ENCODE results near the gene DIAPH3.

Gene DIAPH3

DNA sequence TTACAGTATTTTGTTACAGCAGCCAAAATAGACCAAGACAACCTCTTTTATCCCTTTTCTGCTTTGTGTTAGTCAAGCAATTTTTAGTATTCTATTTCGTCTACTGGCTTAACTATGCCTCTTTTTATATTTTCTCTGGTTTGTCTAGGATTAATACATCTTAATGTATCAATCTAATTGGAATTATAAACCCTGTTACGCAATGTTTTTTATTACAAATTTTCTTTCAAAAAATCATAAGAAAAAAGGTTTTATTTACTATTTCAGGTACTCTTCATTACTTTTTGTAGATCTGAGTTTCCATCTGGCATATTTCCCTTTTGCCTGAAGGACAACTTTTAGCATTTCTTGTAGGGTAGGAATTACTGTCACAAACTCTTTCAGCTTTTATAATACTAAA, 275.3 kb downstream of the DIAPH3 start:
- no peaks in the 10 kb centered on the region for H3K36me3 ChIP-seq (ENCODE audit: control insufficient read depth in 2 of 2, insufficient read depth in 1 of 2, low read length in 2 of 2)
- no peaks in the 10 kb centered on the region for H3K9me3 ChIP-seq (ENCODE audit: control insufficient read depth, insufficient read depth, low read depth, low read length)
- TF ChIP-seq HOXD13 (CRISPR knock-in tag; IDR thresholded peaks at IDR 0.05; ENCODE audit: borderline replicate concordance) (no peak), FEZF1 (tag by site-specific recombination; IDR thresholded peaks at IDR 0.05) (no peak), ZNF529 (tag by site-specific recombination; IDR thresholded peaks at IDR 0.05; ENCODE audit: insufficient replicate concordance) (no peak), ZNF335 (tag by site-specific recombination; conservative IDR thresholded peaks at IDR 0.05) (no peak), ZNF48 (tag by site-specific recombination; IDR thresholded peaks at IDR 0.05) (no peak), ZNF394 (tag by site-specific recombination; IDR thresholded peaks at IDR 0.05; ENCODE audit: borderline replicate concordance) (no peak), ZNF239 (tag by site-specific recombination; IDR thresholded peaks at IDR 0.05) (no peak), TCF7L2 (IDR thresholded peaks at IDR 0.05; ENCODE audit: borderline replicate concordance, low read depth, low read length) (no peak), ZNF266 (tag by site-specific recombination; IDR thresholded peaks at IDR 0.05; ENCODE audit: low read depth) (no peak), ZBTB48 (tag by site-specific recombination; IDR thresholded peaks at IDR 0.05) (no peak), SP2 (tag by site-specific recombination; IDR thresholded peaks at IDR 0.05) (no peak), SCRT2 (tag by site-specific recombination; IDR thresholded peaks at IDR 0.05) (no peak)
- TF ChIP-seq, protein P1, sequence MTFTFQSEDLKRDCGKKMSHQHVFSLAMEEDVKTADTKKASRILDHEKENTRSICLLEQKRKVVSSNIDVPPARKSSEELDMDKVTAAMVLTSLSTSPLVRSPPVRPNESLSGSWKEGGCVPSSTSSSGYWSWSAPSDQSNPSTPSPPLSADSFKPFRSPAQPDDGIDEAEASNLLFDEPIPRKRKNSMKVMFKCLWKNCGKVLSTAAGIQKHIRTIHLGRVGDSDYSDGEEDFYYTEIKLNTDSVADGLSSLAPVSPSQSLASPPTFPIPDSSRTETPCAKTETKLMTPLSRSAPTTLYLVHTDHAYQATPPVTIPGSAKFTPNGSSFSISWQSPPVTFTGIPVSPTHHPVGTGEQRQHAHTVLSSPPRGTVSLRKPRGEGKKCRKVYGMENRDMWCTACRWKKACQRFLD (tag by site-specific recombination; IDR thresholded peaks at IDR 0.05): no peak
- TF ChIP-seq, protein P2, sequence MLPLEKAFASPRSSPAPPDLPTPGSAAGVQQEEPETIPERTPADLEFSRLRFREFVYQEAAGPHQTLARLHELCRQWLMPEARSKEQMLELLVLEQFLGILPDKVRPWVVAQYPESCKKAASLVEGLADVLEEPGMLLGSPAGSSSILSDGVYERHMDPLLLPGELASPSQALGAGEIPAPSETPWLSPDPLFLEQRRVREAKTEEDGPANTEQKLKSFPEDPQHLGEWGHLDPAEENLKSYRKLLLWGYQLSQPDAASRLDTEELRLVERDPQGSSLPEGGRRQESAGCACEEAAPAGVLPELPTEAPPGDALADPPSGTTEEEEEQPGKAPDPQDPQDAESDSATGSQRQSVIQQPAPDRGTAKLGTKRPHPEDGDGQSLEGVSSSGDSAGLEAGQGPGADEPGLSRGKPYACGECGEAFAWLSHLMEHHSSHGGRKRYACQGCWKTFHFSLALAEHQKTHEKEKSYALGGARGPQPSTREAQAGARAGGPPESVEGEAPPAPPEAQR (tag by site-specific recombination; IDR thresholded peaks at IDR 0.05): no peak
- no peak overlapping the region for H3K4me3 ChIP-seq (ENCODE audit: low read depth, low read length)
- H3K27ac ChIP-seq (ENCODE audit: extremely low read depth, low read depth, low read length): no peak overlapping the region
- CTCF ChIA-PET: no interaction called here
- POLR2A ChIA-PET: no interaction called here
- H3K4me1 ChIP-seq (ENCODE audit: control insufficient read depth, insufficient read depth, low read length): no peaks in the 10 kb centered on the region

DNA sequence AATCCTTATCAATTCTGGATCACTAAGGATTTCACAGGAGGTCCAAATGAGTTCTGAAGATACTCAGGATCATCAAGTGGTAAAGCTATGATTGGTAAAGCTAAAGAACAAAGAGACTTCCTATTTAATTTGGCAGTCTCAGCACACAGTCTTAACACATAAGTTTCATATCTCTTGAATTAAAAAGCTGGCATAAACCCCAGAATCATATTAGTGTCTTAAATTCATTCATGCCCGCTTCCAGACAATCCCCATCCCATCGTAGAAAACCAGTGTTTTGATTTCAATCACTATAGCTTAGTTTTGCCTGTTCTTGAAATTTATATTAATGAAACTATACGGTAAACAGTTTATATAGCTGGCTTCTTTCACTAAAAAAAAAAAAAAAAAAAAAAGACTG, 278.7 kb downstream of the DIAPH3 start:
- ChIA-PET POLR2A (no interaction called here), CTCF (no interaction called here)

More for the DNA sequence above, 278.7 kb downstream of the DIAPH3 start:
- Histone ChIP-seq H3K27ac (ENCODE audit: extremely low read depth, low read depth, low read length) (no peak overlapping the region), H3K4me3 (ENCODE audit: low read depth, low read length) (no peak overlapping the region), H3K9me3 (ENCODE audit: control insufficient read depth, insufficient read depth, low read depth, low read length) (no peaks in the 10 kb centered on the region), H3K4me1 (ENCODE audit: control insufficient read depth, insufficient read depth, low read length) (no peaks in the 10 kb centered on the region), H3K36me3 (ENCODE audit: control insufficient read depth in 2 of 2, insufficient read depth in 1 of 2, low read length in 2 of 2) (no peaks in the 10 kb centered on the region)
- TF ChIP-seq ZNF785 (tag by site-specific recombination; IDR thresholded peaks at IDR 0.05): no peak
- TF ChIP-seq ZNF48 (tag by site-specific recombination; IDR thresholded peaks at IDR 0.05): no peak
- no peak for TF ChIP-seq YY1 (tag by site-specific recombination; IDR thresholded peaks at IDR 0.05)
- TF ChIP-seq ZNF629 (tag by site-specific recombination; IDR thresholded peaks at IDR 0.05): no peak
- TF ChIP-seq ZNF391 (tag by site-specific recombination; IDR thresholded peaks at IDR 0.05; ENCODE audit: borderline replicate concordance, low read depth): no peak
- no peak for TF ChIP-seq ZFHX2 (tag by site-specific recombination; conservative IDR thresholded peaks at IDR 0.05)
- no peak for TF ChIP-seq ZNF404 (tag by site-specific recombination; IDR thresholded peaks at IDR 0.05)
- no peak for TF ChIP-seq ZEB2 (tag by site-specific recombination; IDR thresholded peaks at IDR 0.05)
- TF ChIP-seq, protein P3, sequence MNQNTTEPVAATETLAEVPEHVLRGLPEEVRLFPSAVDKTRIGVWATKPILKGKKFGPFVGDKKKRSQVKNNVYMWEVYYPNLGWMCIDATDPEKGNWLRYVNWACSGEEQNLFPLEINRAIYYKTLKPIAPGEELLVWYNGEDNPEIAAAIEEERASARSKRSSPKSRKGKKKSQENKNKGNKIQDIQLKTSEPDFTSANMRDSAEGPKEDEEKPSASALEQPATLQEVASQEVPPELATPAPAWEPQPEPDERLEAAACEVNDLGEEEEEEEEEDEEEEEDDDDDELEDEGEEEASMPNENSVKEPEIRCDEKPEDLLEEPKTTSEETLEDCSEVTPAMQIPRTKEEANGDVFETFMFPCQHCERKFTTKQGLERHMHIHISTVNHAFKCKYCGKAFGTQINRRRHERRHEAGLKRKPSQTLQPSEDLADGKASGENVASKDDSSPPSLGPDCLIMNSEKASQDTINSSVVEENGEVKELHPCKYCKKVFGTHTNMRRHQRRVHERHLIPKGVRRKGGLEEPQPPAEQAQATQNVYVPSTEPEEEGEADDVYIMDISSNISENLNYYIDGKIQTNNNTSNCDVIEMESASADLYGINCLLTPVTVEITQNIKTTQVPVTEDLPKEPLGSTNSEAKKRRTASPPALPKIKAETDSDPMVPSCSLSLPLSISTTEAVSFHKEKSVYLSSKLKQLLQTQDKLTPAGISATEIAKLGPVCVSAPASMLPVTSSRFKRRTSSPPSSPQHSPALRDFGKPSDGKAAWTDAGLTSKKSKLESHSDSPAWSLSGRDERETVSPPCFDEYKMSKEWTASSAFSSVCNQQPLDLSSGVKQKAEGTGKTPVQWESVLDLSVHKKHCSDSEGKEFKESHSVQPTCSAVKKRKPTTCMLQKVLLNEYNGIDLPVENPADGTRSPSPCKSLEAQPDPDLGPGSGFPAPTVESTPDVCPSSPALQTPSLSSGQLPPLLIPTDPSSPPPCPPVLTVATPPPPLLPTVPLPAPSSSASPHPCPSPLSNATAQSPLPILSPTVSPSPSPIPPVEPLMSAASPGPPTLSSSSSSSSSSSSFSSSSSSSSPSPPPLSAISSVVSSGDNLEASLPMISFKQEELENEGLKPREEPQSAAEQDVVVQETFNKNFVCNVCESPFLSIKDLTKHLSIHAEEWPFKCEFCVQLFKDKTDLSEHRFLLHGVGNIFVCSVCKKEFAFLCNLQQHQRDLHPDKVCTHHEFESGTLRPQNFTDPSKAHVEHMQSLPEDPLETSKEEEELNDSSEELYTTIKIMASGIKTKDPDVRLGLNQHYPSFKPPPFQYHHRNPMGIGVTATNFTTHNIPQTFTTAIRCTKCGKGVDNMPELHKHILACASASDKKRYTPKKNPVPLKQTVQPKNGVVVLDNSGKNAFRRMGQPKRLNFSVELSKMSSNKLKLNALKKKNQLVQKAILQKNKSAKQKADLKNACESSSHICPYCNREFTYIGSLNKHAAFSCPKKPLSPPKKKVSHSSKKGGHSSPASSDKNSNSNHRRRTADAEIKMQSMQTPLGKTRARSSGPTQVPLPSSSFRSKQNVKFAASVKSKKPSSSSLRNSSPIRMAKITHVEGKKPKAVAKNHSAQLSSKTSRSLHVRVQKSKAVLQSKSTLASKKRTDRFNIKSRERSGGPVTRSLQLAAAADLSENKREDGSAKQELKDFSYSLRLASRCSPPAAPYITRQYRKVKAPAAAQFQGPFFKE (tag by site-specific recombination; IDR thresholded peaks at IDR 0.05; ENCODE audit: borderline replicate concordance): no peak
- TF ChIP-seq ZNF658 (tag by site-specific recombination; IDR thresholded peaks at IDR 0.05): no peak
- TF ChIP-seq ZSCAN16 (tag by site-specific recombination; IDR thresholded peaks at IDR 0.05): no peak
- TF ChIP-seq ZNF211 (tag by site-specific recombination; IDR thresholded peaks at IDR 0.05; ENCODE audit: low read depth): no peak
- no peak for TF ChIP-seq ZNF560 (tag by site-specific recombination; IDR thresholded peaks at IDR 0.05; ENCODE audit: borderline replicate concordance)
